Parathyroid adenoma (tissue), 2 donors: ENCODE results near the gene MGRN1.

Experiments
- H2AFZ ChIP-seq: fragments of 300-600 bp; sonication (generic); one replicate; pipeline ENCODE4 v1.7.0; 2017; ENCODE audit warnings: antibody characterized with exemption, mild to moderate bottlenecking
- H3K27ac ChIP-seq: fragments of 300-600 bp; sonication (generic); one replicate; pipeline ENCODE4 v1.7.0; 2017
- H3K27me3 ChIP-seq: fragments of 300-600 bp; sonication (generic); one replicate; pipeline ENCODE4 v1.7.0; 2017; ENCODE audit warnings: low read length; ENCODE audit not compliant: control insufficient read depth, insufficient read depth
- H3K36me3 ChIP-seq: fragments of 300-600 bp; sonication (generic); one replicate; pipeline ENCODE4 v1.7.0; 2017; ENCODE audit warnings: low read length; ENCODE audit not compliant: control insufficient read depth, insufficient read depth
- H3K4me1 ChIP-seq: fragments of 300-600 bp; sonication (generic); one replicate; pipeline ENCODE4 v1.7.0; 2017; ENCODE audit warnings: control low read depth
- H3K4me2 ChIP-seq: fragments of 300-600 bp; sonication (generic); one replicate; pipeline ENCODE4 v1.7.0; 2017; ENCODE audit warnings: low read length
- H3K4me3 ChIP-seq: fragments of 300-600 bp; sonication (generic); one replicate; pipeline ENCODE4 v1.7.0; 2017; ENCODE audit warnings: low read depth, low read length
- H3K79me2 ChIP-seq: fragments of 300-600 bp; sonication (generic); one replicate; pipeline ENCODE4 v1.7.0; 2017; ENCODE audit warnings: control low read depth
- H3K9ac ChIP-seq: fragments of 300-600 bp; sonication (generic); one replicate; pipeline ENCODE4 v1.7.0; 2017; ENCODE audit warnings: mild to moderate bottlenecking
- H3K9me3 ChIP-seq: fragments of 300-600 bp; sonication (generic); one replicate; pipeline ENCODE4 v1.7.0; 2017; ENCODE audit warnings: low read length; ENCODE audit not compliant: control insufficient read depth
- TF ChIP-seq, protein P1 (sequence below): fragments of 300-600 bp; sonication (generic); IDR thresholded peaks from one replicate; pipeline ENCODE4 v1.7.0; 2017; ENCODE audit warnings: antibody characterized with exemption, mild to moderate bottlenecking
- donor health status: primary hyperparathyroidism.

Gene MGRN1

GRCh38 chr16:4654011-4654963 lies 29.7 kb downstream of the MGRN1 start:
- no peak overlapping the region for H3K4me3 ChIP-seq
- H3K79me2 ChIP-seq = peaks cover 11% of the 10 kb centered on the region
- H2AFZ ChIP-seq = no peak overlapping the region
- no peaks in the 10 kb centered on the region for H3K9me3 ChIP-seq
- no peak overlapping the region for H3K4me2 ChIP-seq
- no peaks in the 10 kb centered on the region for H3K4me1 ChIP-seq
- no peak overlapping the region for H3K9ac ChIP-seq
- no peaks in the 10 kb centered on the region for H3K27me3 ChIP-seq
- H3K36me3 ChIP-seq = no peaks in the 10 kb centered on the region
- H3K27ac ChIP-seq = no peak overlapping the region
- TF ChIP-seq, protein P1, sequence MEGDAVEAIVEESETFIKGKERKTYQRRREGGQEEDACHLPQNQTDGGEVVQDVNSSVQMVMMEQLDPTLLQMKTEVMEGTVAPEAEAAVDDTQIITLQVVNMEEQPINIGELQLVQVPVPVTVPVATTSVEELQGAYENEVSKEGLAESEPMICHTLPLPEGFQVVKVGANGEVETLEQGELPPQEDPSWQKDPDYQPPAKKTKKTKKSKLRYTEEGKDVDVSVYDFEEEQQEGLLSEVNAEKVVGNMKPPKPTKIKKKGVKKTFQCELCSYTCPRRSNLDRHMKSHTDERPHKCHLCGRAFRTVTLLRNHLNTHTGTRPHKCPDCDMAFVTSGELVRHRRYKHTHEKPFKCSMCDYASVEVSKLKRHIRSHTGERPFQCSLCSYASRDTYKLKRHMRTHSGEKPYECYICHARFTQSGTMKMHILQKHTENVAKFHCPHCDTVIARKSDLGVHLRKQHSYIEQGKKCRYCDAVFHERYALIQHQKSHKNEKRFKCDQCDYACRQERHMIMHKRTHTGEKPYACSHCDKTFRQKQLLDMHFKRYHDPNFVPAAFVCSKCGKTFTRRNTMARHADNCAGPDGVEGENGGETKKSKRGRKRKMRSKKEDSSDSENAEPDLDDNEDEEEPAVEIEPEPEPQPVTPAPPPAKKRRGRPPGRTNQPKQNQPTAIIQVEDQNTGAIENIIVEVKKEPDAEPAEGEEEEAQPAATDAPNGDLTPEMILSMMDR = no peak

DNA sequence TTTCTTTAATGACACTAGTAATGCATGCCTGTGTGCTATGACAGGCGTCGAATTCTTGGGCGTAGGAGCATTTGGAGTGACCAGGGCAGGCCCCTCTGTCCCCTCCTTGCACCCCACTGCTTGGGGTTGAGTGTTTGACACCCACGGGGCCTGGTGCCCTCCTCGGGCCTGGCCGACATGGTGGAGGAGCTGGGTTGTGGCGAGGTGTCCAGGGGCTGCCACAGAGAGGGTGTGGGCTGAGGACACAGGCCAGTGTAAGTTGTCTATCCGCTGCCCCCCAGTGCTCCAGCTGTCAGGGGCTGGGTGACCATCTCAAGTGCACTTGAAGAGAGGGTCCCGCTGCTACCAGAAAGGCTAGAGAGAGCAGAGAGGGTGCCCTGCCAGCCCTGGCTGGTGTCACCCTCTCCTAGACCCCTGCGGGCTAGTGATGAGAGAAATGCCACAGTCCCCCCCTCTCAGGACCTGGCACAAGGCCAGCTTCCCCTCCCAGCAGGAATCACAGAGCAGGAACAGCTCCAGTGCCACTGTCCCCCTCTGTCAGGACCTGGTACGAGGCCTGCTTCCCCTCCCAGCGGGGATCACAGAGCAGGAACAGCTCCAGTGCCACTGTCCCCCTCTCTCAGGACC lies 30.5 kb downstream of the MGRN1 start:
- TF ChIP-seq, protein P1 = no peak
- Histone ChIP-seq H2AFZ (no peak overlapping the region), H3K4me2 (no peak overlapping the region), H3K27ac (no peak overlapping the region), H3K4me1 (no peaks in the 10 kb centered on the region), H3K4me3 (no peak overlapping the region), H3K9me3 (no peaks in the 10 kb centered on the region), H3K36me3 (no peaks in the 10 kb centered on the region), H3K9ac (no peak overlapping the region), H3K27me3 (no peaks in the 10 kb centered on the region), H3K79me2 (peaks cover 11% of the 10 kb centered on the region)

- Histone ChIP-seq H3K4me1 (no peaks in the 10 kb centered on the region), H2AFZ (no peak overlapping the region), H3K27ac (no peak overlapping the region), H3K9ac (no peak overlapping the region), H3K9me3 (no peaks in the 10 kb centered on the region), H3K79me2 (peaks cover 11% of the 10 kb centered on the region), H3K4me3 (no peak overlapping the region), H3K4me2 (no peak overlapping the region), H3K27me3 (no peaks in the 10 kb centered on the region), H3K36me3 (no peaks in the 10 kb centered on the region)
- TF ChIP-seq, protein P1 = no peak
Measured at GRCh38 chr16:4655801-4656200, 31.2 kb downstream of the MGRN1 start.

DNA sequence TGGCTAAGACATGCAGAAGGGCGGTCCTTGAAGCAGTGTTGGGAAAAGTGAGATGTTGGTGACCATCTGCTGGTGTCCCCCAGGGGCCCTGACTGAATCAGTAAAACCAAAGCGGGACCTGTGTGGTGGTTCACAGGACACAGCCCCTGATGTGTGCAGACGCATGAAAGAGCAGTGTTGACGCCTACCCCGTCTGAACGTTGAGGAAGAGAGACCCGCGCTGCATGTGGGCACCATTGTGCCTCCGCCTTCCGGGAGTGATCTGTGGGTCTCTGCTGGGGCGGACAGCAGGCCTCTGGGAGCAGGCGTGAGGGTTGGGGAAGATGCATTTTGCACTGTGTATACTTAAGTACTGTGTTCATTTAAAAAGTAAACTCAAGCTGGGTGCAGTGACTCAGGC lies 31.6 kb downstream of the MGRN1 start:
- Histone ChIP-seq H3K79me2 (peaks cover 9% of the 10 kb centered on the region), H3K9me3 (no peaks in the 10 kb centered on the region), H3K27ac (no peak overlapping the region), H3K27me3 (no peaks in the 10 kb centered on the region), H3K4me2 (no peak overlapping the region), H3K4me1 (no peaks in the 10 kb centered on the region), H3K36me3 (no peaks in the 10 kb centered on the region), H2AFZ (no peak overlapping the region), H3K9ac (no peak overlapping the region), H3K4me3 (no peak overlapping the region)
- TF ChIP-seq, protein P1 = no peak
